GM10266 (cell line): ENCODE results near the gene EFNA1.
A peak's percentile ranks its signal among the peaks of the same experiment; 100 is the strongest.

Experiments used
- DNase-seq: peaks from one replicate; pipeline ENCODE4 v3.0.0; 2012; ENCODE audit errors: extremely low spot score
- TF ChIP-seq, protein P1 (sequence below): IDR thresholded peaks from 2 replicates; pipeline ENCODE4 v1.5.1; 2012; ENCODE audit warnings: mild to moderate bottlenecking, low read depth; ENCODE audit not compliant: control insufficient read depth, insufficient read depth; ENCODE audit errors: missing control alignments

Gene EFNA1

DNA sequence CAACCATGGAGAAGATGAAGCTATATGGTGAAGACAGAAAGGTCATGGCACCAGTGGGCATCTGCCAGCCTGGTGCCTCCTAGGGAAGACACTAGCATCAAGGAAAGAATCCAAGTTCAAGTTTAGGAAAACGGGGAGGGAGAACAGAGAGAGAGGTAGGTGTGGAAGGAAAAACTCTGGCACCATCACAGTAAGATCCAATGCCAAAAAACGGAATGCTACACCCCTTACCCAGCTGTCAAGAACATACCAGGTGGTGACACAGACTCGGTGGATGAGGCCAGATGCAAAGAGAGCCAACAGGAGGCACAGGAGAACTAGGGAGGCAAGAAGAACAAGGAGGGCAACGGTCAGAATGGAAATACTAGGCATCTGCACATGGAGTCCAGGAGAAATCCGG is 41.9 kb downstream of the EFNA1 start:
- TF ChIP-seq, protein P1, sequence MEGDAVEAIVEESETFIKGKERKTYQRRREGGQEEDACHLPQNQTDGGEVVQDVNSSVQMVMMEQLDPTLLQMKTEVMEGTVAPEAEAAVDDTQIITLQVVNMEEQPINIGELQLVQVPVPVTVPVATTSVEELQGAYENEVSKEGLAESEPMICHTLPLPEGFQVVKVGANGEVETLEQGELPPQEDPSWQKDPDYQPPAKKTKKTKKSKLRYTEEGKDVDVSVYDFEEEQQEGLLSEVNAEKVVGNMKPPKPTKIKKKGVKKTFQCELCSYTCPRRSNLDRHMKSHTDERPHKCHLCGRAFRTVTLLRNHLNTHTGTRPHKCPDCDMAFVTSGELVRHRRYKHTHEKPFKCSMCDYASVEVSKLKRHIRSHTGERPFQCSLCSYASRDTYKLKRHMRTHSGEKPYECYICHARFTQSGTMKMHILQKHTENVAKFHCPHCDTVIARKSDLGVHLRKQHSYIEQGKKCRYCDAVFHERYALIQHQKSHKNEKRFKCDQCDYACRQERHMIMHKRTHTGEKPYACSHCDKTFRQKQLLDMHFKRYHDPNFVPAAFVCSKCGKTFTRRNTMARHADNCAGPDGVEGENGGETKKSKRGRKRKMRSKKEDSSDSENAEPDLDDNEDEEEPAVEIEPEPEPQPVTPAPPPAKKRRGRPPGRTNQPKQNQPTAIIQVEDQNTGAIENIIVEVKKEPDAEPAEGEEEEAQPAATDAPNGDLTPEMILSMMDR: no peak
- no peak for DNase-seq

DNA sequence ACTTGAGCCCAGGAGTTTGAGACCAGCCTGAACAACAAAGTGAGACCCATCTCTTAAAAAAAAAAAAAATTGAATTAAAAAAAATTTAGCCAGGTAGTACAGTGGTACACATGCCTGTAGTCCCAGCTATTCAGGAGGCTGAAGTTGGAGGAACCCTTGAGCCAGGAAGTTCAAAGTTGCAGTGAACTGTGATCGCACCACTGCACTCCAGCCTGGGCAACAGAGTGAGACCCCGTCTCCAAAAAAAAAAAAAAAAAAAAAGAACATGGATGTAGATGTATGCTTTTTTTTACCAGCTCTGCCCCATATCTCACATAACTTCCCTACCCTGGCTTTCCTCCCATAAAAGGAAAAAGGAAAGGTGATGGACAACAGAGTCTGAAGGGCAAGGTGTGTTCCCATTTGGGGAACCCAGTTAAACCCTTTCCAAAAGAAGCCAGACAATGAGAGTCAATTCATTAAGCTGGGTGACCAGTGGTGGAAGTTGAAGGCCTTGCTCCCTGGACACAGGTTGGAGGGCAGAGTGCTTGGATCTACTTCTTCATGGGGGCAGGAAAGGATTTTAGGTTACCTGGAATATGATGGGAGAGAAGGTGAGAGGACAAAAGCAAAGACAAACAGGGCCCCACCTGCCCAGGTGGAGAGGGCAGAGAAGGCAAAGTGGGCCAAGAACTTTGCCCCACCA is 42.6 kb downstream of the EFNA1 start:
- TF ChIP-seq, protein P1: no peak
- no peak for DNase-seq

DNA sequence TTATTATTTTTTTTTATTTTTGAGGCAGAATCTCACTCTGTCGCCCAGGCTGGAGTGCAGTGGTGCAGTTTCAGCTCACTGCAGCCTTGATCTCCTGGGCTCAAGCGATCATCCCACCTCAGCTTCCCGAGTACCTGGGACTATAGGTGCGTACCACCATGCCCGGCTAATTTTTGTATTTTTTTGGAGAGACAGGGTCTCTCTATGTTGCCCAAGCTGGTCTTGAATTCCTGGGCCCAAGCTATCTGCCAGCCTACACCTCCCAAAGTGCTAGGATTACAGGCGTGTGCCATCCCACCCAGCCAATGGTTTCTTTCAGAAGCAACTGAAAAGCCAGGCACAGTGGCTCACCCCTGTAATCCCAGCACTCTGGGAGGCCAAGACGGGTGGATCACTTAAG is 43.1 kb downstream of the EFNA1 start:
- no peak for DNase-seq
- TF ChIP-seq, protein P1: no peak

DNA sequence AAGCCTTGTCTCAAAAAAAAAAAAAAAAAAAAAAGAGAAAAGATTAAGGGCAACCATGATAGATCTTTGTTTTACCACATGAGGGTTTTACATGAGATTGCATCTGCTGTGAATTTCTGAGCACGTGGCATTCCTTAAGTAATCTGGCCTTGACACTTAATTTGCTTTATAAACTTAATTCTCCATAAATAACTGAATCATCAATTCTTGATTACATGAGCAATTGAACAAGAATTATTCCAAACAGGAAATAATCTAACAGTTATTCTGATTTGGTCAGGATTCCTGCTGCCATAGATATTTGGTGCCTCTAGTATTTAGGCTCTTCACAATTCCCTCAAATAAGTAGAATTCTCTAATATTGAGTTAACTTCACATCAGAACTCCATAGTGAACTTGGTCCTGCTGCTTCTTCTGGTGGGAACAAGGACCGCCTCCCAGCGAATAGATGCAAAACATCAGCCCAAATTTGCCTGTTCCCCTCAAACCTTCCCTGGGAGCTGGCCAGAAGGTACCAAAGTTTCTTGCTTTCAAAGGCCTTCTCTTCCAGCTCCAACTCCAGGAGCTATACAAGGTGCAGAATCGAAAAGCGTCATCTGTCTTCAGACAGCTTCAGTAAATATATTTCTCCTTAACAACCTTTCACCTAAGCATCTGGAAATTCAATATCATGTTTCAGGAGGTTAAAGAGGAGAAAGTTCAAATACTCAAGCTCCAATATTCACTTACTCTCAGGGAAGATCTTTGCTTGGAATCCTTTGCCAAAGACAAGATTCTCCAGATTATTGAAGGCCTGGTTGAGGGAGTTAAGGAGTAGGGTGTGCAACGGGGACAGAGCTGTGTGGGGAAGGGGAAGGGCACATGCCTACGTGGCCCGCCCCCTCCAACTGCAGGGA is 44.4 kb downstream of the EFNA1 start:
- TF ChIP-seq, protein P1: no peak
- no peak for DNase-seq

DNA sequence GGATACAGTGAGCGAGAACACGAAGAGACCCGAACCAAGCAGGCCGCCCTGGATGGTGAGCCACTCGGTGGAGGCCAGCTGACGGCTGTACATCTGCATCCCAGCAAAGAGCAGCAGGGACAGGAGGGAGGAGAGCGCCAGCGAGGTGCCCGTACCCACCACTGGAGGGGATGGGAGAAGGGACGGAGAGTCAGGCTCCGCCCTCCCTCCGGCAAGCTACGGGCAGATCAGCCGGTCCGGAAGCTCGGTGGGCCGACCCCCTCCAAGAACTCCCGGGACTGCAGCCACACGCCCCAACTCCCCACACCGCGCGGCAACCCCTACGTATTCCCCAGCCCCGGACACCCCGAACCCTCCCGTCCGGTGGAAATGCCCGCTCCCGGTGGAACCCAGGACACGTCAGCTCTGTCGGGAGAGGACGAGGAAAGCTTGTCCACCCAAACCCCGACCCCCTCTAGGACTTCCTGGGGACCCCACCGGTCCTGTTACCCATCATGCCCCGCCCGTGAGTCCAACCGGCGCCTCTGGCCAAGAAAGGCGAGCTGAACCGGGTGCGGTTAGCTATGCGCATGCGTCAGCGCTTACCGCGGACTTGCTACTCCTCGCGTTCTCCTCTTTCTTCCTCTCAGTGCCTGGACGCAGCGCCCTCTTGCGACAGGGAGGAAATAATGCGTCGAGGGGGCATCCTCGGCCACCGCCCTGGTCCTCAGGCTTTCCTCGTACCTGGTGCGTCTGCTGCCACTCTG is 45.2 kb downstream of the EFNA1 start, which contains the start of gene KRTCAP2:
Gene KRTCAP2 (minus strand): TSS at position 573 of the 746 bp plus-strand sequence. CDS start 80 bp downstream, at position 493.
- TF ChIP-seq, protein P1: peak; percentile 98
- DNase-seq: peak; percentile 97

DNA sequence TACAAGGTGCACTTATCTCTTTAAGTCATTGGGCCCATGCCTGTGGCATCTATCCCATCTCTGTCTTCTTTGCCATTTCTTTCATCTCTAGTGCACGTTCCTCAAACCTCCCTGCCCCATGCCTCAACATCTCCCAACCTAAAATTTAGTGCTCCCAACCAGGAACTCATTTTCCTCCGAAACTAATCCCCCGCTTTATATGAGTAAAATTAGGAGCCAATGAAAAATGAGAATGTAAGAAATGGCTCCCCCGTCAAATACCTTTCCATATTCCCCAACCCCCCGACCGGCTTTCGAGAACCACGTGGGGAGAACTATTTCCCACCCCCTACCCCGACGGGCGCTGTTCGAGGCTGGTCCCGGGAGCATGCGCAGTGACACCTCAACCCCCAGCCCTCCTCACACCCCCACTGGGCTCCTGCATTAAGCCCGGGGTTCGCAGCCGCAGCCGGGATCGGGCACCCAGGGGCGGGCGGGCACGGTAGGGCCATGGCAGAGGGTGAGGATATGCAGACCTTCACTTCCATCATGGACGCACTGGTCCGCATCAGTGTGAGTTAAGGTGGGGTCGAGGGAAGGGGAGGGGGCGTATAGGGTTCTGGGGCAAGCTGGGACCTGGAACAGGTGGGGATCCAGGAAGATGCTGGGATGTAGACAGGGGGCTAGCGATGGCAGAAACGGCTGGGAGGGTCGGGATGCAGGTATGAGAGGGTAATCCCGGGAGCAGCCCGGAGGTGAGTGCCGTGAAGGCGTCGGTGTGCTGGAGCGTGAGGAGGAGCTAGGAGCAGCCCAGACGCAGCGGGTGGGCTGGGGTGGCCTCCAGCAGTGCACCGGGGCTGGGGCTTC is 46.0 kb downstream of the EFNA1 start, which contains the start of gene TRIM46:
Gene TRIM46 (plus strand): TSS at position 372 of the 846 bp plus-strand sequence. CDS start 118 bp downstream, at position 490.
- peak; percentile 85 for DNase-seq
- TF ChIP-seq, protein P1: no peak
